DMS53 treated with DMSO at 0.1 percent for 48 hours (cell line): ENCODE results near the gene FLCN.
"Not testable (repeated sequence)": the region's sequence is repeated elsewhere in the genome, so short reads cannot be mapped to it uniquely, and the experiment has no call there.

Source experiments
- DNase-seq: peaks from one replicate; lab custom pipeline; 2025; ENCODE audit not compliant: unreplicated experiment; lab: John Stamatoyannopoulos, UW

The FLCN gene

GRCh38 chr17:17237026-17237799, at the start of gene FLCN:
TSS of gene FLCN (minus strand) at chr17:17237168. CDS start at chr17:17228137, 9,031 bp downstream.
- peak; percentile 49 for DNase-seq

- no peak for DNase-seq
Observed at GRCh38 chr17:17285951-17286350, 49.0 kb upstream of the FLCN start.

GRCh38 chr17:17280613-17281549, 43.9 kb upstream of the FLCN start, which contains the start of gene COPS3:
TSS of gene COPS3 (minus strand) at chr17:17281246. CDS start at chr17:17281186, 60 bp downstream.
- peak; percentile 88 for DNase-seq

- no peak for DNase-seq
Observed at GRCh38 chr17:17279316-17279715, 42.3 kb upstream of the FLCN start.

GRCh38 chr17:17277431-17277830, 40.5 kb upstream of the FLCN start:
- DNase-seq = not testable (repeated sequence)

- DNase-seq = no peak
Observed at GRCh38 chr17:17275971-17276370, 39.0 kb upstream of the FLCN start.

GRCh38 chr17:17269926-17270773, 33.2 kb upstream of the FLCN start:
- no peak for DNase-seq

GRCh38 chr17:17264430-17264829, 27.5 kb upstream of the FLCN start:
- DNase-seq = no peak

- no peak for DNase-seq
Observed at GRCh38 chr17:17258998-17259397, 22.0 kb upstream of the FLCN start.

GRCh38 chr17:17258011-17258410, 21.0 kb upstream of the FLCN start:
- DNase-seq = no peak

GRCh38 chr17:17256316-17256715, 19.3 kb upstream of the FLCN start:
- DNase-seq = no peak

GRCh38 chr17:17255689-17256088, 18.7 kb upstream of the FLCN start:
- DNase-seq = not testable (repeated sequence)

- DNase-seq = no peak
Observed at GRCh38 chr17:17254036-17254435, 17.1 kb upstream of the FLCN start.

GRCh38 chr17:17253406-17253805, 16.4 kb upstream of the FLCN start:
- DNase-seq = no peak

GRCh38 chr17:17252149-17252661, 15.2 kb upstream of the FLCN start:
- no peak for DNase-seq

GRCh38 chr17:17246879-17247278, 9.9 kb upstream of the FLCN start:
- no peak for DNase-seq

GRCh38 chr17:17243163-17243562, 6.2 kb upstream of the FLCN start:
- no peak for DNase-seq

- DNase-seq = no peak
Observed at GRCh38 chr17:17242246-17242645, 5.3 kb upstream of the FLCN start.

- no peak for DNase-seq
Observed at GRCh38 chr17:17241656-17242055, 4.7 kb upstream of the FLCN start.

GRCh38 chr17:17239832-17240231, 2.9 kb upstream of the FLCN start:
- DNase-seq = no peak
